ENCODE data around the gene BTG1.
"Not testable (repeated sequence)": the region's sequence is repeated elsewhere in the genome, so short reads cannot be mapped to it uniquely, and the experiment has no call there.

The BTG1 gene

GRCh38 chr12:92094751-92095161 lies 50.9 kb downstream of the BTG1 start:
- DNase-seq = no peak

- DNase-seq = not testable (repeated sequence)
Measured at GRCh38 chr12:92094301-92094700, 51.3 kb downstream of the BTG1 start.

Data from retina (tissue), 1 donor.